ENCODE data around the gene POLA2. TPM values are rescaled to one million over a fixed set of nuclear protein-coding genes. Genes with fewer than 3 reads are reported as not detected.

The POLA2 gene
- total RNA-seq, 1 donor from 2014 or later, result 30.2 TPM

DNA sequence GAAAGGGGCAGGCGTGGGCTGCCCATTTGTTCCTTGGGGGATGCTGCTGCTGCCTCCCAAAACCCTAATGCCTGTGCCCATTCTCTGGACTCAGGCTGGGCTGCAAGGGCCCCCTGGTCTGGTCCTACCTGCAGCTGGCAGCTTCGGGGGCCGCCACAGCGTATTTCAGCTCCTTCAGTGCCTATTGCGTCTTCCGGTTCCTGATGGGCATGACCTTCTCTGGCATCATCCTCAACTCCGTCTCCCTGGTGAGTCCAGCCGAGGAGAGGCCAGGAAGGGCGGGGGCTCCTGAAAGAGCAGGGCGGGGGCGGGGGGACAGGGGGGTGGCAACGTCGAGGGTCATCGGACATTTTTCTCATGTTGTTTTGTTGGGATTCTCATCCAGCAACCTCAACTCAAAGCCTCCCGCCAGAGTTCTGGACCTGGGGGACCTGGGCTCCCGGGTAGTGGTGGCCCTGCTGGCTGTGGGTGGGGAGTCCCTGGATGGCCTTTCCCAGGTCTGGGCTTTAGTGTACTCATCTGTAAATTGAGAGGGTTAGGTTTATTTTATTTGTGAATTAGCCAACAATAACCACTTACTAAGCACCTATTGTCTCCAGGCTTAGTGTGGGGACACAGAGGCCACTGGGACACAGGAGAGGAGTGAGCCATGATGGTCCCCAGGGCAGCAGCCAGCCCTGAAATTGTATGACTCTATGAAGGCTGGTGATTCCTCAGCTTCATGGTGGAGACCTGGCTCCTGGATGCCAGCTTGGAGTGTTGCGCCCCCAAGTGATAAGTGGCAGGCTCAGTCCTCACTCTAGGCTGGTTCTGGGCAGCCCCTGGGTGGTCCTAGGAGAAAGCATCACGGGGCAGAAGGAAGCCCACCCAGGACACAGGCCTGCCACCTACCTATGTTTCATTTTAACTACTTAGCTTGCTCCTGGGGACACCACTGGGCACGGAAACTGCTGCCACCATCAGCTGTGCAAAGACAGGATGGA lies 44.0 kb upstream of the POLA2 start:
- TF ChIP-seq, protein P1, sequence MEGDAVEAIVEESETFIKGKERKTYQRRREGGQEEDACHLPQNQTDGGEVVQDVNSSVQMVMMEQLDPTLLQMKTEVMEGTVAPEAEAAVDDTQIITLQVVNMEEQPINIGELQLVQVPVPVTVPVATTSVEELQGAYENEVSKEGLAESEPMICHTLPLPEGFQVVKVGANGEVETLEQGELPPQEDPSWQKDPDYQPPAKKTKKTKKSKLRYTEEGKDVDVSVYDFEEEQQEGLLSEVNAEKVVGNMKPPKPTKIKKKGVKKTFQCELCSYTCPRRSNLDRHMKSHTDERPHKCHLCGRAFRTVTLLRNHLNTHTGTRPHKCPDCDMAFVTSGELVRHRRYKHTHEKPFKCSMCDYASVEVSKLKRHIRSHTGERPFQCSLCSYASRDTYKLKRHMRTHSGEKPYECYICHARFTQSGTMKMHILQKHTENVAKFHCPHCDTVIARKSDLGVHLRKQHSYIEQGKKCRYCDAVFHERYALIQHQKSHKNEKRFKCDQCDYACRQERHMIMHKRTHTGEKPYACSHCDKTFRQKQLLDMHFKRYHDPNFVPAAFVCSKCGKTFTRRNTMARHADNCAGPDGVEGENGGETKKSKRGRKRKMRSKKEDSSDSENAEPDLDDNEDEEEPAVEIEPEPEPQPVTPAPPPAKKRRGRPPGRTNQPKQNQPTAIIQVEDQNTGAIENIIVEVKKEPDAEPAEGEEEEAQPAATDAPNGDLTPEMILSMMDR (conservative IDR thresholded peaks at IDR 0.05; ENCODE audit: low read depth, low read length), result no peak

DNA sequence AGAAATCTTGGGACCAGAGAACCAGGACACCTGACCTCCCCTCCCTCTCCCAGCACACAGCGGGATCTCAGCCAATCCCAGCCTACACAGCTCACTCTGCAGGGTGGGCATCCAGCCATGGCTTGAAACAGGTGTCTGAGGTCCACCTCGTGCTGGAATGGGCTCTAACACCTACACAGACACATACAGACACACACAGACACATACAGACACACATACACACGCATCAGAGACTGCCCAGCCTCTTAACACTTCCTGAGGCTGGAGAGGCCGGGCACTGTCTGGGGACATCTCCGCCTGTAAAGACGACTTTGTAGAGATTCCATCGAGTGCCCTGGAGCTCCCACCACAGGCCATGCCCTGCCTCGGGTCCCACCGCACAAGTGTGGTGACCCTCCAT lies 43.3 kb upstream of the POLA2 start:
- TF ChIP-seq, protein P1 (conservative IDR thresholded peaks at IDR 0.05; ENCODE audit: low read depth, low read length), result no peak
- no peak overlapping the region for H3K4me3 ChIP-seq (ENCODE audit: low read depth, low read length)
- DNase-seq (ENCODE audit: low read depth), result no peak

More for the DNA sequence above, 44.0 kb upstream of the POLA2 start:
- DNase-seq (ENCODE audit: low read depth), result no peak
- no peak overlapping the region for H3K4me3 ChIP-seq (ENCODE audit: low read depth, low read length)

DNA sequence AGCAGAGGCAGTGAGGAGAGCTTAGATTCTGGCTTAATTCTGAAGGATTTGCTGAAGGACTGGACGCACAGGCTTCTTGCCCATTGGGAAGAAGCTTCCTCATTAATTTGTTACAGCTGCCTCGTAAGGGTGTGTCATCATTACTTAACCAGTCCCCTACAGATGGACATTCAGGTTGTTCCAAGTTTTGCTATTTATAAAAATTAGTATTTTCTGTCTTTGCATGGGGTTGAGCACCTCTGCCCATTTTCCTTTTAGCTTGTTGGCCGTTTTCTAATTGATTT lies 41.9 kb upstream of the POLA2 start:
- TF ChIP-seq, protein P1 (conservative IDR thresholded peaks at IDR 0.05; ENCODE audit: low read depth, low read length), result no peak
- no peak for DNase-seq (ENCODE audit: low read depth)
- H3K4me3 ChIP-seq (ENCODE audit: low read depth, low read length), result no peak overlapping the region

DNA sequence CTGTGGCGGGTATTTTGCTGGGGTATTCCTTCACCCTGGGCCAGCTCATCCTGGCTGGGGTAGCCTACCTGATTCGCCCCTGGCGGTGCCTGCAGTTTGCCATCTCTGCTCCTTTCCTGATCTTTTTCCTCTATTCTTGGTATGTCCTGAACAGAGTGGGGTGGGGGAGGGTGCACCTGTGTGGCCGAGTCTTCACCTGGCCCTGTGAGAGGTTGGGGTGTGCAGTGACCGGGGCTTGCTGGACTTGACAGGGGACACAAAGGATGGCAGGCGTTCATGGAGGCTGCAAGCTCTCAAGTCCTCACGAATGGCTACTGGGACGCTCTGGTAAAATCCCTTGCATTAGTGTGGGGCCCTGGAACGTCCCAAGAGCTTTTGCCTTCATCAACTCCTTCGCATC lies 40.7 kb upstream of the POLA2 start:
- no peak for DNase-seq (ENCODE audit: low read depth)
- TF ChIP-seq, protein P1 (conservative IDR thresholded peaks at IDR 0.05; ENCODE audit: low read depth, low read length), result no peak
- H3K4me3 ChIP-seq (ENCODE audit: low read depth, low read length), result no peak overlapping the region

DNA sequence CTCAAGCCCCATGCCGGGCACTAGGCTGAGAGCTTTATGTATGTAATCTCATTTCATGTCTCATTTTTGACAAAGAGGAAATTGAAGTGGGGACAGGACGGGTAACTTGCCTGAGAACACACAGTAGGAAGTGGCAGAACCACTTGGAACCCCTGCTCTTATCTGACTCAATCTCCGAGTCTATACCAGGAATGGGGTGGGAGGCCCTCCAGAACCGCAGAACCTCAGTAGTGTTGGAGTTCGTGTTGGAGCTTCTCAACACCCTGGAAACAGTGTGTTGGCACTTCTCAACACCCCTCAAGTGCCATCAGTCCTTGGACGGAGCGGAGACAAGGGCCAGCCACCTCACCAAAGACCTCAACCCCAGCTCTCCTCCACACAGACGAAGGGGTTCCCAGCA lies 38.8 kb upstream of the POLA2 start:
- no peak overlapping the region for H3K4me3 ChIP-seq (ENCODE audit: low read depth, low read length)
- no peak for DNase-seq (ENCODE audit: low read depth)
- TF ChIP-seq, protein P1 (conservative IDR thresholded peaks at IDR 0.05; ENCODE audit: low read depth, low read length), result no peak

DNA sequence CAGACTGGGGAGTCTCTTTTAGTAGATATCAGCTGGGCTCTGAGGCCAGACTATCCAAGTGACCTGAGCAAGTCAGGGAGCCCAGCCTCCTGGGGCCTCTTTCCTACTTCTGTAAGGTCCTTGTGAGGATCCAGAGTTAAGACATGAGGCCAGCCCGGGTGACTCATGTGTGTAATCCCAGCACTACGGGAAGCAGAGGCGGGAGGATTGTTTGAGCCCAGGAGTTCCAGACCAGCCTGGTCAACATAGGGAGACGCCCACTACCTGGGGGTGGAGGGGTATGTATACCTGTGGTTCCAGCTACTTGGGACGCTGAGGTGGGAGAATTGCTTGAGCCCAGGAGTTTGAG lies 36.9 kb upstream of the POLA2 start:
- no peak for DNase-seq (ENCODE audit: low read depth)
- no peak overlapping the region for H3K4me3 ChIP-seq (ENCODE audit: low read depth, low read length)
- TF ChIP-seq, protein P1 (conservative IDR thresholded peaks at IDR 0.05; ENCODE audit: low read depth, low read length), result no peak

Measured in epithelial cell of proximal tubule (primary cell).